H9 (cell line): Measurements from ENCODE around the gene CDC37L1. TPM values are rescaled to one million over a fixed set of nuclear protein-coding genes. Genes with fewer than 3 reads are reported as not detected.

Experiments
- DNase-seq: peaks from one replicate; pipeline ENCODE4 v3.0.0-alpha.2; 2017
- H2AFZ ChIP-seq: one replicate; pipeline ENCODE4 v1.6.1; 2013; ENCODE audit warnings: mild to moderate bottlenecking, low read length, control low read depth, moderate library complexity
- H2AK5ac ChIP-seq: 2 replicates; pipeline ENCODE4 v1.6.1; 2013; ENCODE audit warnings: low read length, control low read depth, mixed read lengths; ENCODE audit not compliant: insufficient read length
- H2BK120ac ChIP-seq: one replicate; pipeline ENCODE4 v1.6.1; 2013; ENCODE audit warnings: low read depth, mild to moderate bottlenecking, low read length, control low read depth, inconsistent platforms; ENCODE audit not compliant: poor library complexity, severe bottlenecking
- H2BK12ac ChIP-seq: 2 replicates; pipeline ENCODE4 v1.6.1; 2013; ENCODE audit warnings: low read length, control low read depth, mixed read lengths, low read depth; ENCODE audit not compliant: insufficient read length
- H2BK15ac ChIP-seq: 2 replicates; pipeline ENCODE4 v1.6.1; 2013; ENCODE audit warnings: low read depth, low read length, control low read depth
- H2BK20ac ChIP-seq: one replicate; pipeline ENCODE4 v1.6.1; 2013; ENCODE audit warnings: low read depth, mild to moderate bottlenecking, low read length, control low read depth, inconsistent platforms; ENCODE audit not compliant: poor library complexity, severe bottlenecking
- H2BK5ac ChIP-seq: 2 replicates; pipeline ENCODE4 v1.6.1; 2013; ENCODE audit warnings: low read length, control low read depth, mixed read lengths; ENCODE audit not compliant: insufficient read length
- H3K14ac ChIP-seq: 2 replicates; pipeline ENCODE4 v1.6.1; 2013; ENCODE audit warnings: low read length, control low read depth; ENCODE audit not compliant: insufficient read depth
- H3K18ac ChIP-seq: 2 replicates; pipeline ENCODE4 v1.6.1; 2013; ENCODE audit warnings: low read depth, mild to moderate bottlenecking, mixed read lengths, low read length, control low read depth; ENCODE audit not compliant: insufficient read length
- H3K23ac ChIP-seq: 2 replicates; pipeline ENCODE4 v1.6.1; 2013; ENCODE audit warnings: low read length, control low read depth, mixed read lengths, low read depth; ENCODE audit not compliant: insufficient read length
- H3K23me2 ChIP-seq: 2 replicates; pipeline ENCODE4 v1.6.1; 2013; ENCODE audit warnings: low read depth, mild to moderate bottlenecking, mixed read lengths, low read length, control low read depth; ENCODE audit not compliant: insufficient read length, poor library complexity, severe bottlenecking
- H3K27ac ChIP-seq: 2 replicates; pipeline ENCODE4 v1.5.1; 2013; ENCODE audit warnings: low read length, control low read depth, mixed read lengths, low read depth; ENCODE audit not compliant: insufficient read length
- H3K27me3 ChIP-seq: 2 replicates; pipeline ENCODE4 v1.6.1; 2013; ENCODE audit warnings: low read length, control low read depth, inconsistent platforms; ENCODE audit not compliant: insufficient read depth
- H3K4ac ChIP-seq: 2 replicates; pipeline ENCODE4 v1.6.1; 2013; ENCODE audit warnings: low read depth, mild to moderate bottlenecking, control low read depth, inconsistent platforms, low read length, moderate library complexity
- H3K4me1 ChIP-seq: 2 replicates; pipeline ENCODE4 v1.6.1; 2013; ENCODE audit warnings: low read length, control low read depth, inconsistent platforms; ENCODE audit not compliant: insufficient read depth
- H3K4me2 ChIP-seq: 2 replicates; pipeline ENCODE4 v1.6.1; 2013; ENCODE audit warnings: low read length, control low read depth, mixed read lengths; ENCODE audit not compliant: insufficient read length, insufficient read depth
- H3K56ac ChIP-seq: 2 replicates; pipeline ENCODE4 v1.6.1; 2013; ENCODE audit warnings: low read depth, mild to moderate bottlenecking, mixed read lengths, low read length, control low read depth; ENCODE audit not compliant: insufficient read length
- H3K79me1 ChIP-seq: 2 replicates; pipeline ENCODE4 v1.6.1; 2013; ENCODE audit warnings: low read depth, mild to moderate bottlenecking, moderate library complexity, low read length, control low read depth, inconsistent platforms; ENCODE audit not compliant: insufficient read depth, poor library complexity, severe bottlenecking
- H3K79me2 ChIP-seq: 2 replicates; pipeline ENCODE4 v1.6.1; 2013; ENCODE audit warnings: low read length, control low read depth, inconsistent platforms; ENCODE audit not compliant: insufficient read depth
- H3K9ac ChIP-seq: 2 replicates; pipeline ENCODE4 v1.6.1; 2013; ENCODE audit warnings: low read length, control low read depth, mixed read lengths; ENCODE audit not compliant: insufficient read length; ENCODE audit errors: extremely low read depth
- H3K9me3 ChIP-seq: one replicate; pipeline ENCODE4 v1.6.1; 2013; ENCODE audit warnings: low read depth, low read length, inconsistent platforms; ENCODE audit not compliant: control insufficient read depth
- H3T11ph ChIP-seq: one replicate; pipeline ENCODE4 v1.6.1; 2013; ENCODE audit warnings: mild to moderate bottlenecking, low read length, control low read depth, inconsistent platforms
- H4K20me1 ChIP-seq: one replicate; pipeline ENCODE4 v1.6.1; 2013; ENCODE audit not compliant: control insufficient read depth, insufficient read length, insufficient read depth
- H4K5ac ChIP-seq: 2 replicates; pipeline ENCODE4 v1.6.1; 2013; ENCODE audit warnings: low read depth, mild to moderate bottlenecking, mixed read lengths, low read length, control low read depth; ENCODE audit not compliant: insufficient read length
- H4K8ac ChIP-seq: replicated peaks from 2 replicates; pipeline ENCODE4 v1.6.1; 2013; ENCODE audit warnings: low read length, control low read depth, mixed read lengths, low read depth; ENCODE audit not compliant: insufficient read length
- H4K91ac ChIP-seq: 2 replicates; pipeline ENCODE4 v1.6.1; 2013; ENCODE audit warnings: low read depth, mild to moderate bottlenecking, moderate library complexity, mixed read lengths, low read length, control low read depth; ENCODE audit not compliant: insufficient read length
- H3K27ac Mint-ChIP-seq, 3 experiments: 2 replicates in 2 of 3; 3 replicates in 1 of 3; pipeline ENCODE4 v1.8.0; 2020 to 2021; ENCODE audit warnings: mixed read lengths in 3 of 3, mild to moderate bottlenecking in 1 of 3, moderate library complexity in 1 of 3
- H3K27me3 Mint-ChIP-seq: 2 replicates; pipeline ENCODE4 v1.8.0; 2021; ENCODE audit warnings: low read depth, mild to moderate bottlenecking, moderate library complexity, mixed read lengths
- H3K36me3 Mint-ChIP-seq, 3 experiments: 2 replicates in 2 of 3; 3 replicates in 1 of 3; pipeline ENCODE4 v1.8.0; 2020 to 2021; ENCODE audit warnings: low read depth in 3 of 3, mixed read lengths in 3 of 3; ENCODE audit not compliant: insufficient read depth in 1 of 3
- H3K4me1 Mint-ChIP-seq, 2 experiments: 2 replicates each; pipeline ENCODE4 v1.8.0; 2020; ENCODE audit warnings: mixed read lengths in 2 of 2
- H3K4me3 Mint-ChIP-seq, 2 experiments: 2 replicates in 1 of 2; 3 replicates in 1 of 2; pipeline ENCODE4 v1.8.0; 2020 to 2021; ENCODE audit warnings: mild to moderate bottlenecking in 2 of 2, mixed read lengths in 2 of 2, moderate library complexity in 1 of 2
- H3K9me3 Mint-ChIP-seq, 2 experiments: 2 replicates in 1 of 2; 3 replicates in 1 of 2; pipeline ENCODE4 v1.8.0; 2020; ENCODE audit warnings: mild to moderate bottlenecking in 2 of 2, mixed read lengths in 2 of 2, moderate library complexity in 1 of 2
- CTCF ChIP-seq: fragments of 200-600 bp; sonication (generic); conservative IDR thresholded peaks from 3 replicates; pipeline ENCODE4 v1.8.0; 2021; ENCODE audit warnings: antibody characterized with exemption, mild to moderate bottlenecking
- WGBS: extraction: QIAGEN DNeasy Blood & Tissue Kit; methylation state at CpG from one replicate; pipeline ENCODE4 v1.1.7; 2013; ENCODE audit warnings: missing lambda C conversion rate, low lambda C conversion rate, mixed read lengths; ENCODE audit not compliant: insufficient read length; ENCODE audit errors: extremely low coverage; 5-methylcytosine and 5-hydroxymethylcytosine counted together
- total RNA-seq: library from RNA; stranded (reverse); gene quantifications from 2 replicates; pipeline ENCODE4 v1.2.1, GENCODE V29; 2021

Gene CDC37L1
- total RNA-seq, 1 experiment from 2014 or later: 17.6 TPM

- Histone ChIP-seq H3K56ac (no peak overlapping the region), H2AFZ (no peak overlapping the region), H4K5ac (no peak overlapping the region), H2BK120ac (no peak overlapping the region), H3K79me1 (no peaks in the 10 kb centered on the region), H3K27ac (no peak overlapping the region), H2BK5ac (no peak overlapping the region), H3K4me1 (peaks cover 3% of the 10 kb centered on the region; the same call in 1 of the 2 replicates), H3K14ac (no peak overlapping the region), H3T11ph (no peak overlapping the region), H2AK5ac (no peak overlapping the region), H3K27me3 (no peaks in the 10 kb centered on the region), H3K18ac (no peak overlapping the region), H4K8ac (no peak overlapping the region), H3K9ac (no peak overlapping the region), H2BK20ac (no peak overlapping the region), H4K20me1 (no peaks in the 10 kb centered on the region), H3K4me2 (no peak overlapping the region), H3K9me3 (no peaks in the 10 kb centered on the region), H3K4ac (no peak overlapping the region), H3K79me2 (no peaks in the 10 kb centered on the region), H2BK12ac (no peak overlapping the region), H4K91ac (no peak overlapping the region), H2BK15ac (no peak overlapping the region), H3K23ac (no peak overlapping the region), H3K23me2 (no peaks in the 10 kb centered on the region)
- no peaks in the 10 kb centered on the region for H3K27me3 Mint-ChIP-seq
- peaks cover 10 to 13% of the 10 kb centered on the region in 2 experiments for H3K4me1 Mint-ChIP-seq
- no peaks in the 10 kb centered on the region for H3K36me3 Mint-ChIP-seq
- TF ChIP-seq CTCF: no peak
- no peak for DNase-seq
- H3K4me3 Mint-ChIP-seq: no peak overlapping the region
- WGBS: no CpG with 5 or more reads among the region's 3 CpGs
- H3K27ac Mint-ChIP-seq: 0 out of 7 replicates have a peak overlapping the region, but pooled peaks of 1 of the 3 experiments have one; percentile 30
- H3K9me3 Mint-ChIP-seq: no peaks in the 10 kb centered on the region
Observed at GRCh38 chr9:4638968-4639367, 40.4 kb upstream of the CDC37L1 start.
